Stimulated activated CD4-positive, alpha-beta T cell treated with anti-CD3 and anti-CD28 coated beads, Interleukin-1b, Interleukin-23, amount 100 ng/mL, for 24 hours (primary cell): ENCODE data around the gene TGM6.
A peak's percentile ranks its signal among the peaks of the same experiment; 100 is the strongest.

Source experiments
- DNase-seq, 4 experiments: peaks; one replicate each; pipeline ENCODE4 v3.0.0-alpha.2; 2020; ENCODE audit warnings: low read depth in 4 of 4, low spot score in 1 of 4

Gene TGM6

GRCh38 chr20:2451939-2452732 is 71.4 kb downstream of the TGM6 start:
- DNase-seq = peak; percentile 50 to 60 (median 52)

- DNase-seq = no peak
Measured at GRCh38 chr20:2453792-2454191, 73.1 kb downstream of the TGM6 start.

GRCh38 chr20:2455771-2456497 is 75.2 kb downstream of the TGM6 start:
- no peak for DNase-seq

- DNase-seq = no peak
Measured at GRCh38 chr20:2458919-2459499, 78.3 kb downstream of the TGM6 start.

GRCh38 chr20:2459981-2460751 is 79.5 kb downstream of the TGM6 start:
- DNase-seq = no peak

- DNase-seq = no peak
Measured at GRCh38 chr20:2460752-2461424, 80.2 kb downstream of the TGM6 start.

- DNase-seq = no peak
Measured at GRCh38 chr20:2462484-2462883, 81.8 kb downstream of the TGM6 start.

- DNase-seq = no peak
Measured at GRCh38 chr20:2463616-2464365, 83.1 kb downstream of the TGM6 start.

- DNase-seq = no peak
Measured at GRCh38 chr20:2465100-2465499, 84.4 kb downstream of the TGM6 start.

GRCh38 chr20:2467412-2467811 is 86.7 kb downstream of the TGM6 start:
- DNase-seq = no peak

GRCh38 chr20:2468581-2469407 is 88.1 kb downstream of the TGM6 start:
- no peak for DNase-seq

- peak; percentile 7 to 47 (median 35) for DNase-seq
Measured at GRCh38 chr20:2469991-2470422, 89.3 kb downstream of the TGM6 start.

GRCh38 chr20:2470423-2471193 is 89.9 kb downstream of the TGM6 start, which contains the start of gene SNRPB:
SNRPB (minus strand) TSS chr20:2470789; CDS start chr20:2470690, 99 bp downstream.
- DNase-seq = peak; percentile 83 to 95 (median 90)

GRCh38 chr20:2473516-2473915 is 92.8 kb downstream of the TGM6 start:
- DNase-seq = no peak

GRCh38 chr20:2475850-2476741 is 95.4 kb downstream of the TGM6 start:
- DNase-seq = no peak

- DNase-seq = no peak
Measured at GRCh38 chr20:2476742-2477615, 96.3 kb downstream of the TGM6 start.
